Measurements from ENCODE around the gene FOXL2NB. TPM values are rescaled to one million over a fixed set of nuclear protein-coding genes. Genes with fewer than 3 reads are reported as not detected.

The FOXL2NB gene
- total RNA-seq = not detected

GRCh38 chr3:138946663-138947494 lies at the start of gene FOXL2NB, which contains the start of gene FOXL2:
FOXL2NB (plus strand) TSS chr3:138947217; CDS start chr3:138947365, 148 bp downstream.
FOXL2 (minus strand) TSS chr3:138947137; CDS start chr3:138946722, 415 bp downstream.
- H3K4me3 Mint-ChIP-seq = peak within 1 kb of the TSS; percentile 49
- peak; percentile 44 for DNase-seq
- ATAC-seq = peak; percentile 29
- POLR2A ChIA-PET = interaction anchor here (1.0 to 1.2 kb wide), 2 partner anchors 11 to 14 kb away, joined by 3 to 4 read pairs; no protein-coding TSS in a partner anchor
- H3K4me1 Mint-ChIP-seq (ENCODE audit: low read depth) = peaks cover 30% of the 10 kb centered on the region
- H3K36me3 Mint-ChIP-seq (ENCODE audit: low read depth) = no peaks in the 10 kb centered on the region
- no peaks in the 10 kb centered on the region for H3K9me3 Mint-ChIP-seq
- intact Hi-C loops (cut with micrococcal nuclease) = loop anchor here (10.0 kb wide), 1 partner anchor 1172 kb away; no protein-coding TSS in a partner anchor
- CTCF ChIA-PET = interaction anchor here (0.6 to 9.5 kb wide), 3 partner anchors 14 to 31 kb away, joined by 3 to 87 read pairs (median 3); no protein-coding TSS in a partner anchor
- H3K27ac Mint-ChIP-seq = no peak within 1 kb of the TSS
- peaks cover 73% of the 10 kb centered on the region for H3K27me3 Mint-ChIP-seq
- TF ChIP-seq CTCF (IDR thresholded peaks at IDR 0.05) = no peak

GRCh38 chr3:138898301-138898700 lies 48.7 kb upstream of the FOXL2NB start:
- no peak overlapping the region for H3K27ac Mint-ChIP-seq
- no peaks in the 10 kb centered on the region for H3K27me3 Mint-ChIP-seq
- ATAC-seq (no peak), DNase-seq (no peak)
- ChIA-PET POLR2A (no interaction called here), CTCF (interaction anchor here (0.6 to 6.3 kb wide), 4 partner anchors 10 to 631 kb away, joined by 3 to 46 read pairs (median 14); no protein-coding TSS in a partner anchor)
- no peaks in the 10 kb centered on the region for H3K9me3 Mint-ChIP-seq
- no peaks in the 10 kb centered on the region for H3K36me3 Mint-ChIP-seq (ENCODE audit: low read depth)
- H3K4me1 Mint-ChIP-seq (ENCODE audit: low read depth) = no peaks in the 10 kb centered on the region
- TF ChIP-seq CTCF (IDR thresholded peaks at IDR 0.05) = no peak
- H3K4me3 Mint-ChIP-seq = no peak overlapping the region
- intact Hi-C loops (cut with micrococcal nuclease) = no loop called here

GRCh38 chr3:138898708-138899107 lies 48.3 kb upstream of the FOXL2NB start:
- no peak for TF ChIP-seq CTCF (IDR thresholded peaks at IDR 0.05)
- H3K36me3 Mint-ChIP-seq (ENCODE audit: low read depth) = no peaks in the 10 kb centered on the region
- no peak for ATAC-seq
- ChIA-PET POLR2A (no interaction called here), CTCF (interaction anchor here (0.6 to 6.3 kb wide), 4 partner anchors 9 to 632 kb away, joined by 3 to 46 read pairs (median 14); no protein-coding TSS in a partner anchor)
- H3K27me3 Mint-ChIP-seq = no peaks in the 10 kb centered on the region
- intact Hi-C loops (cut with micrococcal nuclease) = no loop called here
- H3K9me3 Mint-ChIP-seq = no peaks in the 10 kb centered on the region
- H3K4me1 Mint-ChIP-seq (ENCODE audit: low read depth) = no peaks in the 10 kb centered on the region
- DNase-seq = no peak
- H3K4me3 Mint-ChIP-seq = no peak overlapping the region
- no peak overlapping the region for H3K27ac Mint-ChIP-seq

GRCh38 chr3:138899351-138899991 lies 47.5 kb upstream of the FOXL2NB start:
- DNase-seq (no peak), ATAC-seq (no peak)
- Mint-ChIP-seq H3K27ac (no peak overlapping the region), H3K27me3 (no peaks in the 10 kb centered on the region), H3K9me3 (no peaks in the 10 kb centered on the region), H3K4me3 (no peak overlapping the region), H3K4me1 (ENCODE audit: low read depth) (no peaks in the 10 kb centered on the region), H3K36me3 (ENCODE audit: low read depth) (no peaks in the 10 kb centered on the region)
- intact Hi-C loops (cut with micrococcal nuclease) = no loop called here
- CTCF ChIA-PET = interaction anchor here (3.4 to 6.3 kb wide), 2 partner anchors 16 to 25 kb away, joined by 25 to 46 read pairs; no protein-coding TSS in a partner anchor
- TF ChIP-seq CTCF (IDR thresholded peaks at IDR 0.05) = no peak
- POLR2A ChIA-PET = no interaction called here

All from activated CD8-positive, alpha-beta T cell treated with anti-CD3 and anti-CD28 coated beads for 36 hours (primary cell).